ENCODE data around the gene PTPRCAP. TPM values are rescaled to one million over a fixed set of nuclear protein-coding genes. Genes with fewer than 3 reads are reported as not detected.

Gene PTPRCAP
- total RNA-seq, 1 experiment from 2014 or later: 0.15 TPM

- Histone ChIP-seq H3K9me2 (replicated peaks; ENCODE audit: low read length) (no peaks in the 10 kb centered on the region), H3K36me3 (ENCODE audit: low read depth, low read length) (peaks cover 8% of the 10 kb centered on the region; the same call in 1 of the 2 replicates), H3K4me3 (ENCODE audit: low read length) (peak overlapping the region; percentile 82; the same call in 1 of the 2 replicates), H3K27me3 (ENCODE audit: low read length) (no peaks in the 10 kb centered on the region), H4K20me1 (ENCODE audit: low read length) (no peaks in the 10 kb centered on the region), H3K27ac (ENCODE audit: low read length) (no peak overlapping the region), H3K79me2 (ENCODE audit: low read length) (0 out of 2 replicates have a peak, but pooled peaks cover 6% of the 10 kb centered on the region), H3K4me2 (ENCODE audit: low read length) (peak overlapping the region; percentile 89), H3K9me3 (ENCODE audit: low read length) (no peaks in the 10 kb centered on the region), H3K9ac (ENCODE audit: low read length) (no peak overlapping the region), H2AFZ (ENCODE audit: low read length) (no peak overlapping the region), H3K4me1 (ENCODE audit: insufficient read depth, low read length) (0 out of 2 replicates have a peak, but pooled peaks cover 6% of the 10 kb centered on the region), H3F3A (ENCODE audit: low read length, unreplicated experiment) (peaks cover 9% of the 10 kb centered on the region)
- DNase-seq: no peak
- ATAC-seq: no peak
- TSS peak; percentile 48 for BruUV-seq (replicated peaks)
- TF ChIP-seq CTCF (conservative IDR thresholded peaks at IDR 0.05; ENCODE audit: low read depth, low read length) (no peak), EZH2 (IDR thresholded peaks at IDR 0.05; ENCODE audit: low read length, unreplicated experiment) (no peak), EZH2phosphoT487 (IDR thresholded peaks at IDR 0.05; ENCODE audit: borderline replicate concordance, low read length) (no peak)
- intact Hi-C loops (cut with micrococcal nuclease): loop anchor here (2.0 kb wide), 1 partner anchor 13 kb away; the partner anchor contains the start of gene RPS6KB2
- POLR2A ChIA-PET (ENCODE audit: unreplicated experiment): no interaction called here
- CTCF ChIA-PET: no interaction called here
Observed at GRCh38 chr11:67441731-67442351, 4.4 kb upstream of the PTPRCAP start.

DNA sequence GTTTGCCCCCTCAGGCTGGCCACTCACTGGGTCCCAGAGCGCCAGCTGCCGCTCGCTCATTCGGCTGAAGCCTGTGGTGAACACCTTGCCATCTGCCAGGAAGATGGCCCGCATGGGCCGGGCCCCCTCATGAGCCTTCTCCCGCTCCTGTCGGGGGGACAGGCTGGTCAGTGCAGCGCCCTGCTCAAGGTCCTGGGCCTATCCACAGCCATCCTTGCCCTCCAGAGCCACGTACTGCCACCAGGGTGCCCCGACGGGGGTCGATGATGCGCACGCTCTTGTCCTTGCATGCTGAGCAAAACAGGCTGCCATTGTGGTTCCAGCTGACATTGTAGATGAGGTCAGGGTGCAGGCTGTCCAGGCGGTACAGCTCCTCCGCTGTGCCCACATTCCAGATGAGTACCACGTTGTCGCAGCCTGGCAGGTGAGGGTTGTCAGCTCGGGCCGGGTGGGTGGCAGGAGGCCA lies 3.6 kb upstream of the PTPRCAP start:
- H3K4me1 ChIP-seq (ENCODE audit: insufficient read depth, low read length): 0 out of 2 replicates have a peak, but pooled peaks cover 6% of the 10 kb centered on the region

More for the DNA sequence above, 3.6 kb upstream of the PTPRCAP start:
- Histone ChIP-seq H3K9me3 (ENCODE audit: low read length) (no peaks in the 10 kb centered on the region), H4K20me1 (ENCODE audit: low read length) (no peaks in the 10 kb centered on the region), H3K4me2 (ENCODE audit: low read length) (no peak overlapping the region), H3K4me3 (ENCODE audit: low read length) (no peak overlapping the region), H3K27me3 (ENCODE audit: low read length) (no peaks in the 10 kb centered on the region), H3K9me2 (replicated peaks; ENCODE audit: low read length) (no peaks in the 10 kb centered on the region), H3K9ac (ENCODE audit: low read length) (no peak overlapping the region), H3F3A (ENCODE audit: low read length, unreplicated experiment) (peaks cover 9% of the 10 kb centered on the region), H3K27ac (ENCODE audit: low read length) (no peak overlapping the region), H3K79me2 (ENCODE audit: low read length) (0 out of 2 replicates have a peak, but pooled peaks cover 6% of the 10 kb centered on the region), H3K36me3 (ENCODE audit: low read depth, low read length) (peaks cover 8% of the 10 kb centered on the region; the same call in 1 of the 2 replicates), H2AFZ (ENCODE audit: low read length) (no peak overlapping the region)
- no peak for DNase-seq
- ATAC-seq: no peak
- no peak for TF ChIP-seq CTCF (conservative IDR thresholded peaks at IDR 0.05; ENCODE audit: low read depth, low read length)
- TF ChIP-seq EZH2phosphoT487 (IDR thresholded peaks at IDR 0.05; ENCODE audit: borderline replicate concordance, low read length): no peak
- TF ChIP-seq EZH2 (IDR thresholded peaks at IDR 0.05; ENCODE audit: low read length, unreplicated experiment): no peak
- BruUV-seq (replicated peaks): no TSS peak
- POLR2A ChIA-PET (ENCODE audit: unreplicated experiment): no interaction called here
- intact Hi-C loops (cut with micrococcal nuclease): no loop called here
- CTCF ChIA-PET: no interaction called here
